ENCODE results near the gene FLOT1. TPM values are rescaled to one million over a fixed set of nuclear protein-coding genes. Genes with fewer than 3 reads are reported as not detected.

FLOT1 gene
- total and polyA plus RNA-seq, 2 of the 13 experiments (the other 11 are each of a cell fraction or from before 2014, with no cell fraction given) = 82.3 to 130 TPM

- no peaks in the 10 kb centered on the region for H3K9me3 ChIP-seq (ENCODE audit: low read length)
- no peaks in the 10 kb centered on the region for H3K79me2 ChIP-seq (ENCODE audit: insufficient read depth, low read length)
- H3K9ac ChIP-seq (ENCODE audit: insufficient read depth, low read depth, low read length) = peak overlapping the region; percentile 87
- H3K27me3 ChIP-seq (ENCODE audit: control insufficient read depth in 1 of 2, insufficient read depth in 2 of 2, low read length in 2 of 2) = no peaks in the 10 kb centered on the region
- FAIRE-seq (peak; percentile 95), DNase-seq (ENCODE audit: low spot score) (peak; percentile 99), ATAC-seq (peak; percentile 86)
- peak overlapping the region; percentile 17 to 62 (median 38); a peak in 5 of 6 replicates for H3K4me3 ChIP-seq (replicated peaks in 1 of 3; ENCODE audit: insufficient read depth in 1 of 3, low read depth in 2 of 3, low read length in 3 of 3)
- H3K27ac ChIP-seq (ENCODE audit: extremely low read length, insufficient read depth, low read length) = peak overlapping the region; percentile 98
- WGBS (ENCODE audit: low lambda C conversion rate) = under 1% methylated on average over 8 of the region's 8 CpGs
- H2AFZ ChIP-seq (ENCODE audit: low read length) = no peak overlapping the region
- intact Hi-C loops (cut with micrococcal nuclease; ENCODE audit: unreplicated experiment) (loop anchor here (1.0 kb wide), 2 partner anchors 20 to 63 kb away; partner anchors contain the start of gene IER3), in situ Hi-C loops (cut with HindIII; ENCODE audit: extremely low pct_ligation_motif_present, low pct_unique_long_range_greater_than_20kb) (no loop called here)
- BruUV-seq (replicated peaks) = no TSS peak
- no peaks in the 10 kb centered on the region for H3K36me3 ChIP-seq (replicated peaks in 1 of 2; ENCODE audit: control insufficient read depth in 1 of 2, insufficient read depth in 2 of 2, low read length in 2 of 2)
- peaks cover 100% of the 10 kb centered on the region for H3K4me1 ChIP-seq (ENCODE audit: insufficient read depth, low read length)
- peak overlapping the region; percentile 85 for H3K4me2 ChIP-seq (ENCODE audit: low read depth, low read length)
- ChIA-PET CTCF (ENCODE audit: low intra/inter-chr PET ratio, low total read pairs) (interaction anchor here (1.1 kb wide), 1 partner anchor 64 kb away, joined by 3 read pairs; no protein-coding TSS in a partner anchor), POLR2A (interaction anchor here (0.8 to 11.8 kb wide), 29 partner anchors 9 to 149 kb away, joined by 3 to 414 read pairs (median 6); partner anchors contain the start of genes DHX16, FLOT1, IER3 and MDC1)
- no peaks in the 10 kb centered on the region for H4K20me1 ChIP-seq (ENCODE audit: insufficient read depth, low read length)
- peak; percentile 96 for TF ChIP-seq MED13 (CRISPR knock-in tag; IDR thresholded peaks at IDR 0.05)
- TF ChIP-seq STAG1 (CRISPR knock-in tag; IDR thresholded peaks at IDR 0.05) = peak; percentile 45
- no peak for TF ChIP-seq ZNF234 (CRISPR knock-in tag; conservative IDR thresholded peaks at IDR 0.05)
- TF ChIP-seq ZNF350 (CRISPR knock-in tag; IDR thresholded peaks at IDR 0.05; ENCODE audit: borderline replicate concordance, low read depth) = peak; percentile 85; the same call in 1 of the 2 replicates
- 0 out of 2 replicates have a peak, but pooled peaks have one; percentile 62 for TF ChIP-seq ZFP41 (CRISPR knock-in tag; IDR thresholded peaks at IDR 0.05; ENCODE audit: borderline replicate concordance)
- TF ChIP-seq, protein P1, sequence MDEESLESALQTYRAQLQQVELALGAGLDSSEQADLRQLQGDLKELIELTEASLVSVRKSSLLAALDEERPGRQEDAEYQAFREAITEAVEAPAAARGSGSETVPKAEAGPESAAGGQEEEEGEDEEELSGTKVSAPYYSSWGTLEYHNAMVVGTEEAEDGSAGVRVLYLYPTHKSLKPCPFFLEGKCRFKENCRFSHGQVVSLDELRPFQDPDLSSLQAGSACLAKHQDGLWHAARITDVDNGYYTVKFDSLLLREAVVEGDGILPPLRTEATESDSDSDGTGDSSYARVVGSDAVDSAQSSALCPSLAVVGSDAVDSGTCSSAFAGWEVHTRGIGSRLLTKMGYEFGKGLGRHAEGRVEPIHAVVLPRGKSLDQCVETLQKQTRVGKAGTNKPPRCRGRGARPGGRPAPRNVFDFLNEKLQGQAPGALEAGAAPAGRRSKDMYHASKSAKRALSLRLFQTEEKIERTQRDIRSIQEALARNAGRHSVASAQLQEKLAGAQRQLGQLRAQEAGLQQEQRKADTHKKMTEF (CRISPR knock-in tag; IDR thresholded peaks at IDR 0.05) = peak; percentile 91
- TF ChIP-seq, protein P2, sequence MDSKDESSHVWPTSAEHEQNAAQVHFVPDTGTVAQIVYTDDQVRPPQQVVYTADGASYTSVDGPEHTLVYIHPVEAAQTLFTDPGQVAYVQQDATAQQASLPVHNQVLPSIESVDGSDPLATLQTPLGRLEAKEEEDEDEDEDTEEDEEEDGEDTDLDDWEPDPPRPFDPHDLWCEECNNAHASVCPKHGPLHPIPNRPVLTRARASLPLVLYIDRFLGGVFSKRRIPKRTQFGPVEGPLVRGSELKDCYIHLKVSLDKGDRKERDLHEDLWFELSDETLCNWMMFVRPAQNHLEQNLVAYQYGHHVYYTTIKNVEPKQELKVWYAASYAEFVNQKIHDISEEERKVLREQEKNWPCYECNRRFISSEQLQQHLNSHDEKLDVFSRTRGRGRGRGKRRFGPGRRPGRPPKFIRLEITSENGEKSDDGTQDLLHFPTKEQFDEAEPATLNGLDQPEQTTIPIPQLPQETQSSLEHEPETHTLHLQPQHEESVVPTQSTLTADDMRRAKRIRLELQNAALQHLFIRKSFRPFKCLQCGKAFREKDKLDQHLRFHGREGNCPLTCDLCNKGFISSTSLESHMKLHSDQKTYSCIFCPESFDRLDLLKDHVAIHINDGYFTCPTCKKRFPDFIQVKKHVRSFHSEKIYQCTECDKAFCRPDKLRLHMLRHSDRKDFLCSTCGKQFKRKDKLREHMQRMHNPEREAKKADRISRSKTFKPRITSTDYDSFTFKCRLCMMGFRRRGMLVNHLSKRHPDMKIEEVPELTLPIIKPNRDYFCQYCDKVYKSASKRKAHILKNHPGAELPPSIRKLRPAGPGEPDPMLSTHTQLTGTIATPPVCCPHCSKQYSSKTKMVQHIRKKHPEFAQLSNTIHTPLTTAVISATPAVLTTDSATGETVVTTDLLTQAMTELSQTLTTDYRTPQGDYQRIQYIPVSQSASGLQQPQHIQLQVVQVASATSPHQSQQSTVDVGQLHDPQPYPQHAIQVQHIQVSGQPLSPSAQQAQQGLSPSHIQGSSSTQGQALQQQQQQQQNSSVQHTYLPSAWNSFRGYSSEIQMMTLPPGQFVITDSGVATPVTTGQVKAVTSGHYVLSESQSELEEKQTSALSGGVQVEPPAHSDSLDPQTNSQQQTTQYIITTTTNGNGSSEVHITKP (CRISPR knock-in tag; IDR thresholded peaks at IDR 0.05; ENCODE audit: low read depth) = peak; percentile 67
- peak; percentile 67 for TF ChIP-seq ZBTB7B (CRISPR knock-in tag; IDR thresholded peaks at IDR 0.05)
- TF ChIP-seq ZKSCAN8 (CRISPR knock-in tag; IDR thresholded peaks at IDR 0.05; ENCODE audit: borderline replicate concordance) = peak; percentile 92; the same call in 1 of the 2 replicates
- peak; percentile 75 for TF ChIP-seq HOMEZ (CRISPR knock-in tag; IDR thresholded peaks at IDR 0.05; ENCODE audit: low read depth)
- peak; percentile 86; the same call in 1 of the 2 replicates for TF ChIP-seq MTF2 (CRISPR knock-in tag; IDR thresholded peaks at IDR 0.05; ENCODE audit: borderline replicate concordance)
- TF ChIP-seq TOPORS (CRISPR knock-in tag; IDR thresholded peaks at IDR 0.05) = no peak
- TF ChIP-seq ZUFSP (CRISPR knock-in tag; IDR thresholded peaks at IDR 0.05; ENCODE audit: borderline replicate concordance) = no peak
- no peak for TF ChIP-seq ZNF34 (CRISPR knock-in tag; IDR thresholded peaks at IDR 0.05; ENCODE audit: borderline replicate concordance)
These were observed 21.4 kb upstream of the FLOT1 start for GRCh38 chr6:30763618-30764489.
